ENCODE data around the gene RGL2.

RGL2 gene

GRCh38 chr6:33336495-33336894, 37.8 kb upstream of the RGL2 start:
- no peak overlapping the region for H3K4me3 ChIP-seq (ENCODE audit: control insufficient read depth, low read depth, low read length)
- no peak for TF ChIP-seq CTCF (IDR thresholded peaks at IDR 0.05; ENCODE audit: control insufficient read depth, insufficient read depth, low read depth, low read length, missing control alignments)
- DNase-seq (ENCODE audit: low read depth) = no peak

- H3K4me3 ChIP-seq (ENCODE audit: control insufficient read depth, low read depth, low read length) = no peak overlapping the region
- no peak for TF ChIP-seq CTCF (IDR thresholded peaks at IDR 0.05; ENCODE audit: control insufficient read depth, insufficient read depth, low read depth, low read length, missing control alignments)
- DNase-seq (ENCODE audit: low read depth) = no peak
These were observed 37.2 kb upstream of the RGL2 start for GRCh38 chr6:33335916-33336315.

GRCh38 chr6:33333666-33334065, 34.9 kb upstream of the RGL2 start:
- H3K4me3 ChIP-seq (ENCODE audit: control insufficient read depth, low read depth, low read length) = no peak overlapping the region
- TF ChIP-seq CTCF (IDR thresholded peaks at IDR 0.05; ENCODE audit: control insufficient read depth, insufficient read depth, low read depth, low read length, missing control alignments) = no peak
- no peak for DNase-seq (ENCODE audit: low read depth)

GRCh38 chr6:33330736-33331135, 32.0 kb upstream of the RGL2 start:
- TF ChIP-seq CTCF (IDR thresholded peaks at IDR 0.05; ENCODE audit: control insufficient read depth, insufficient read depth, low read depth, low read length, missing control alignments) = no peak
- no peak for DNase-seq (ENCODE audit: low read depth)
- no peak overlapping the region for H3K4me3 ChIP-seq (ENCODE audit: control insufficient read depth, low read depth, low read length)

GRCh38 chr6:33329058-33329457, 30.3 kb upstream of the RGL2 start:
- DNase-seq (ENCODE audit: low read depth) = no peak
- no peak overlapping the region for H3K4me3 ChIP-seq (ENCODE audit: control insufficient read depth, low read depth, low read length)
- no peak for TF ChIP-seq CTCF (IDR thresholded peaks at IDR 0.05; ENCODE audit: control insufficient read depth, insufficient read depth, low read depth, low read length, missing control alignments)

GRCh38 chr6:33324125-33324524, 25.4 kb upstream of the RGL2 start:
- DNase-seq (ENCODE audit: low read depth) = no peak
- TF ChIP-seq CTCF (IDR thresholded peaks at IDR 0.05; ENCODE audit: control insufficient read depth, insufficient read depth, low read depth, low read length, missing control alignments) = no peak
- no peak overlapping the region for H3K4me3 ChIP-seq (ENCODE audit: control insufficient read depth, low read depth, low read length)

GRCh38 chr6:33323623-33323948, 24.8 kb upstream of the RGL2 start:
- TF ChIP-seq CTCF (IDR thresholded peaks at IDR 0.05; ENCODE audit: control insufficient read depth, insufficient read depth, low read depth, low read length, missing control alignments) = no peak
- peak overlapping the region; percentile 55 for H3K4me3 ChIP-seq (ENCODE audit: control insufficient read depth, low read depth, low read length)
- no peak for DNase-seq (ENCODE audit: low read depth)

Measured in AG09309 (cell line).